GM12891 (cell line): Measurements from ENCODE around the gene DCLK1.

Experiments
- DNase-seq: peaks from one replicate; pipeline ENCODE4 v3.0.0; 2011; ENCODE audit warnings: low spot score; ENCODE audit not compliant: insufficient read length
- FAIRE-seq: peaks from 2 replicates; lab custom pipeline; 2011; peaks lifted over from hg19 to GRCh38; lab: Jason Lieb, UNC
- PAX5 ChIP-seq: IDR thresholded peaks from 2 replicates; pipeline ENCODE4 v1.6.1; 2011; ENCODE audit warnings: low read length, moderate library complexity, mild to moderate bottlenecking; ENCODE audit not compliant: insufficient read depth, severe bottlenecking
- POLR2A ChIP-seq: IDR thresholded peaks from 2 replicates; pipeline ENCODE4 v1.6.1; 2011; ENCODE audit warnings: low read depth, low read length, control low read depth
- POLR2AphosphoS5 ChIP-seq: IDR thresholded peaks from 2 replicates; pipeline ENCODE4 v1.6.1; 2011; ENCODE audit warnings: low read depth, low read length, control low read depth
- POU2F2 ChIP-seq: IDR thresholded peaks from 2 replicates; pipeline ENCODE4 v1.6.1; 2011; ENCODE audit warnings: low read depth, mild to moderate bottlenecking, control low read depth, low read length, moderate library complexity
- SPI1 ChIP-seq: IDR thresholded peaks from 2 replicates; pipeline ENCODE4 v1.6.1; 2011; ENCODE audit warnings: low read depth, low read length, control low read depth
- TAF1 ChIP-seq: IDR thresholded peaks from 2 replicates; pipeline ENCODE4 v1.6.1; 2011; ENCODE audit warnings: low read depth, low read length, control low read depth

Gene DCLK1

GRCh38 chr13:35836446-35836845 is 294.7 kb downstream of the DCLK1 start:
- TF ChIP-seq TAF1 = no peak
- no peak for DNase-seq
- FAIRE-seq = no peak

- DNase-seq = no peak
- no peak for FAIRE-seq
These were observed 295.2 kb downstream of the DCLK1 start for GRCh38 chr13:35835989-35836388.

GRCh38 chr13:35833608-35834275 is 297.4 kb downstream of the DCLK1 start:
- DNase-seq = no peak
- no peak for FAIRE-seq
- TF ChIP-seq POLR2AphosphoS5 = no peak
- no peak for TF ChIP-seq POLR2A
- no peak for TF ChIP-seq PAX5
- no peak for TF ChIP-seq TAF1
- TF ChIP-seq SPI1 = no peak
- TF ChIP-seq POU2F2 = no peak

More at GRCh38 chr13:35835989-35836388, 295.2 kb downstream of the DCLK1 start:
- TF ChIP-seq PAX5 (no peak), POLR2A (no peak), POLR2AphosphoS5 (no peak), POU2F2 (no peak), TAF1 (no peak), SPI1 (no peak)

GRCh38 chr13:35833031-35833430 is 298.2 kb downstream of the DCLK1 start:
- TF ChIP-seq PAX5 (no peak), POU2F2 (no peak), SPI1 (no peak), TAF1 (no peak), POLR2AphosphoS5 (no peak), POLR2A (no peak)
- FAIRE-seq (no peak), DNase-seq (no peak)

- TF ChIP-seq POLR2AphosphoS5 = no peak
- FAIRE-seq (no peak), DNase-seq (no peak)
These were observed 298.6 kb downstream of the DCLK1 start for GRCh38 chr13:35832551-35832950.

- DNase-seq (no peak), FAIRE-seq (no peak)
- no peak for TF ChIP-seq SPI1
These were observed 300.2 kb downstream of the DCLK1 start for GRCh38 chr13:35830850-35831450.

GRCh38 chr13:35826626-35827254 is 304.4 kb downstream of the DCLK1 start:
- FAIRE-seq = no peak
- DNase-seq = no peak
- TF ChIP-seq TAF1 (no peak), POU2F2 (no peak), SPI1 (no peak), PAX5 (no peak)

GRCh38 chr13:35824825-35825224 is 306.4 kb downstream of the DCLK1 start:
- DNase-seq (no peak), FAIRE-seq (no peak)
- TF ChIP-seq PAX5 = no peak
- no peak for TF ChIP-seq POLR2AphosphoS5

GRCh38 chr13:35824395-35824794 is 306.8 kb downstream of the DCLK1 start:
- FAIRE-seq = no peak
- TF ChIP-seq TAF1 = no peak
- no peak for TF ChIP-seq POLR2A
- TF ChIP-seq PAX5 = no peak
- no peak for TF ChIP-seq SPI1
- no peak for TF ChIP-seq POLR2AphosphoS5
- no peak for TF ChIP-seq POU2F2
- no peak for DNase-seq

GRCh38 chr13:35822666-35823065 is 308.5 kb downstream of the DCLK1 start:
- FAIRE-seq (no peak), DNase-seq (no peak)
- TF ChIP-seq SPI1 (no peak), PAX5 (no peak), POLR2A (no peak), POU2F2 (no peak), TAF1 (no peak), POLR2AphosphoS5 (no peak)
